HG03045 (cell line): Measurements from ENCODE around the gene ARL13B.
"Not testable (repeated sequence)": the region's sequence is repeated elsewhere in the genome, so short reads cannot be mapped to it uniquely, and the experiment has no call there.

Experiments
- ATAC-seq: cut with Tn5 transposase; IDR thresholded peaks from one replicate; pipeline ENCODE4 v1.9.1; 2021; ENCODE audit warnings: mild to moderate bottlenecking, moderate library complexity; ENCODE audit not compliant: unreplicated experiment

ARL13B gene

DNA sequence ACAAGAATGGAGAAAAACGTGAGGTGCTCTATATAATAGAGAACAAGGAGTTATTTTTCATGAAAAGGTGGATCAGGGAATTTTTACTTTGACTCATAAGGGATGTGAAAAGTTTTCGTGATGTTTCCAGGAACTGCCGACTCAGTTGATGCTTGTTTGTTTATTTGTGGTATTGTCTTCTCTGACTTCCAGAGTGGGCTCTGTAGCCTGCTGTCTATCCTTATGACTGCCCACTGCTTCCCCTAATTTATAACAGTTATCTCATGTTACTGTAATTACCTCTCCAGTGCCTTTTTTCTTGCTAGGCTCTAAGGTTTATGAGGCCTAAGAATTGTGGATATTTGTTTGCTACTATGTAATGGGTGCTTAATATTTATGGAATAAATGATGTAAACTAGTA is 12.3 kb downstream of the ARL13B start:
- ATAC-seq: no peak

DNA sequence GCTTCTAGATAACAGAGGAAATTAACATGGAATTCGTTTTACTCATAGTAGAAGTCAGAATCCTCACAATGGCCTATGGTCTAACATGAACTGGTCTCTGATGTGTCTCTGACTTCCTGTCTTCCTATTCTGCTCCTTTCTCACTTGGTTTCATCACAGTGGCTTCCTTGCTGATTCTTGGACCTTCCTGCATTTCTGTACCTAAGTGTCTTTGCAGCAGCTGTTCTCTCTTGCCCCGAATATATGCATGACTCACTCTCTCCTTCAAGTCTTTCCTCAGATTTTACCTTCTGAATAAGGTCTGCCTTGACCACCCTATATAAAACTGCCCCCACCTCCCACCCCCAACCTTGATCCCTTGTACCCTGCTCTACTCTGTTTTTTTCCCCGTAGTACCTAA is 14.1 kb downstream of the ARL13B start:
- ATAC-seq: no peak

DNA sequence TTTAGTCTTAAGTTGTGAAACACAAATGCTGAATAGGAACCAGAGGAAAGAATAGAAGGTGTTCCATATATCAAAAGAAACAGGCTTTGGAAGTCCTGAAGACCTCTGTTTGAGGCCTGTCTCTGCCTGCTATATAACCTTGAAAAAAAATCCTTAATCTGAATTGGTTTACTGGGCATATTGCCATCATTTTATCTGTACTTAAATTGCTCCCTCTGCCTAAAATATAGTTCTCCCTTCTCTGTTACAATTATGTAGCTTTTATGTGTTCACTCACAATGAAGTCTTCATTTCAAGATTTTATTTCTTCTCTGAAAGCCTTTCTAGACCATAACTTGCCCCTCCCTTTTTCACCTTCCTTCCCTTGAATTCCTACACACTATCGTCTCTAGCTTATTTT is 21.2 kb downstream of the ARL13B start:
- ATAC-seq: no peak

DNA sequence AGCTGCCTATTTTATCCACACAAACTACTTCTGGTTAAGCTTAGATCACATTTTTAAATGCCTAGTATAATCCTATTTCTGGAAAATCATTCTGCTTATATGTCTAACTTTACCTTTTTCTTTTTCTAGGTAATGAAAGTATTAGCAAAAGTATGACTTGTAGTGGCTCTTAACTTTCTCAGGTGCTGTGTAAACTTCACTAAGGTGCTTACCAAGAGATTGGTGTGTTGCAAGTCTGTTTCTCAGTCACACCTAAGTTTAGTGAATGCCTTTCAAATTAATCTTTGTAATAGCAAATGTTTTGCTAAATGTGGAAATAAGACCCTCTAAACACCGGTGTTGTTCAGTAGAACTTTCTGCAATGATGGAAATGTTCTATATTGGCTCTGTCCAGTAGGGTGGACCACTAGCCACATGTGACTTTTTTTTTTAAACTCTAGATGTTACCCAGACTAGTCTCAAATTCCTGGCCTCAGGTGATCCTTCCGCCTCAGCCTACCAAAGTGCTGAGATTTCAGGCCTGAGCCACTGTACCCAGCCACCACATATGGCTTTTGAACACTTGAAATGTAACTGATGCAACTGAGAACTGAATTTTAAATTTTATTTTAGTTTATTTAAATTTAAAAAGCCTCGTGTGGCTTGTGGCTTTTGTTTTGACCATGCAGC is 22.0 kb downstream of the ARL13B start:
- no peak for ATAC-seq

DNA sequence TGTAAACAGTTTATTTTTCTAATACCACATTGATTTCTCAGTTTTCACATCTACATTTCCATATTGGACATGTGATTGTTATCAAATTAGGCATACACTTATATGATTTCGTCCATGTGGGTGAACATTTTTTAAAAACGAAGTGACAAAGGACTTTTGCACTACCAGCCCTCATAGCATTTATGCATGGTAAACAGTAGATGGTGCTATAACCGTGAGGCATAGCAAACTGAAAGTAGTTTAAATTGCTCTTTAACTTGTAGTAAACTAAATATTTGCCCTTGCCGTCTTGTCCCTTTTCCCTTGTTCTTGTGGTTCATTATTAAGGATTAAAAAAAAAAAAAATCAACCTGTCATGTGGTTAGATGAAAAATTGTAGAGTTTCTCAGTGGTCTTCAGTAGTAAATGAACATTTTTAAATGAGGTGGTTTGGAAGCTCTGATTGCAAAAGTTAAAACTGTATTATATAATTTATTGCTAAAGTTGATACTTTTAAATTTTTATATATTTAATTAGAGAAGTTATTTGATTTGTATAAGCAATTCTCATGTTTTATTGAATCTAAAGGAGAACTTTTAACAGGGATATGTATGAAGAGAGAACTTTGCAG is 24.5 kb downstream of the ARL13B start:
- peak; percentile 86 for ATAC-seq

DNA sequence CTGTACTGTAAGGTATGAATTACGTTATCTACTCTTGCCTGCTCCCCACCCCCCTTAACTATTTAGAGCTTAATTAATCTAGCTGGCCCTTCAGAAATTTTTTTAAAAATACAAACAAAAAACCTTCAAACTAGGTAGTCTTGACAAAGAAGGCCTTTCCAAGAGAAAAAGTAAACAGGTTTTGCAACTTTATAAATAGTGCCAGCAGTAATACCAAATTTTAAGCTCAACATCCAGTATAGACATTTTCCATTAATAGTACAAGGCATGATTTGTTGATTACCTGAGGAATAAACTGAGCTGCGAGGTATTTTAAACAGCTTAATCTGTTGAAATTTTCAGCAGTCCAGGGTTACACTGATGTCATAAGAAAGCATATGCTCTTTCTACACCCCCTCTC is 28.3 kb downstream of the ARL13B start:
- no peak for ATAC-seq

DNA sequence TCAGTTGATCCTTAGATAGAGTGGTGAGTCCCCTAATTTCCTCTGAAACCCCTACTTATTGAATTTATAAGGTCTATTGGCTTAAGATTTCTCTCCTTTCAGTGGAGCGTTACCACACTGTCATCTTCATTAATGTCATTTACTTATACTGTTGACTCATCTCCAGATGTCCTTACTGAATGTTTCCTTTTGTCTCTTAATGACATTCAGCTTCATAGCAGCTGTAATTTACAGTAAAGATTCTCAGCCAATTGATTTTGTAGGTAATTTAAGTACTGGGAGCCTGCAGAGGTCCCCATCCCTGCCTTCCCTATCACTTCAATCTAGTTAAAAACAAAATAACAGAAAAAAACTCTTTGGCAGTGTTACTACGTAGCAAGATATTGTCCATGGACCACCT is 29.7 kb downstream of the ARL13B start:
- ATAC-seq: no peak

DNA sequence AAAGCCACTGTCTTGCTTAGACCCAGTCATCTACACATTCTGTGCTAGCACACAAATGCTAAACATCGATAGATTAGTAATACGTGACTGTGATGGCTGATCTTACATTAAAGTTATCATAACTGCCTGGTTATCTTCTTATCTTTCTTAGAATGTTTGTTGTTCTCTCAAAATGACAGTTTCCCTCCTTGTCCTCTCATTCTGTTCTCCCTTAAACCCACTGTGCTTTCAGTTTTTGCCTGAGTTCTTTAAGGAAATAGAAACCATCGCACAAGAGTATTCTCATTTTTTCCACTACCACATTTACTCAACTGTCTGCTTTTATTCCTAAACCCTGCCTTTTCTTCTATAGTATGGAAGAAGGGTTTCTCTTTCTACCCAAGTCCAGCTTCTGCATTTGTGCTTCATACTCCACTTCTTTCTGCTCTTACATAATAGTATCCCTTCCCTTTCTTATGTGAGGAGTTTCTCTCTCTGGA is 31.3 kb downstream of the ARL13B start:
- no peak for ATAC-seq

DNA sequence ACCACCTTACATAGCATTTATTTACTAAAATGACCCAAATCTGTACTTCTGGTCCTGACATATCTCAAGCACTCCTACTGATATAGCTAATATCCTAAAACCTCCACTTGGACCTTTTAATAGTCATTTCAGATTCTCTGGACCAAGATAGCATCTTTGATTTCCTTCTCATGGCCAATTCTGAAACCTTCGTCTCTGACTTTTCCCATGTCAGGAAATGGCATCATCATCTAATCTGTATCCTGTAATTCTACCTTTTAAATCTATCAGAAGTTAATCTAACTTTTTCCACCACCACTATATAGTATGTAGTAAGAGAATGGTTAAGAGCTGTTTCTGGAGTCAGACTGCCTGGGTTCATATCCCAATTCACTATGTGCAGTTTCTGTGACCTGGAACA is 32.2 kb downstream of the ARL13B start:
- no peak for ATAC-seq

DNA sequence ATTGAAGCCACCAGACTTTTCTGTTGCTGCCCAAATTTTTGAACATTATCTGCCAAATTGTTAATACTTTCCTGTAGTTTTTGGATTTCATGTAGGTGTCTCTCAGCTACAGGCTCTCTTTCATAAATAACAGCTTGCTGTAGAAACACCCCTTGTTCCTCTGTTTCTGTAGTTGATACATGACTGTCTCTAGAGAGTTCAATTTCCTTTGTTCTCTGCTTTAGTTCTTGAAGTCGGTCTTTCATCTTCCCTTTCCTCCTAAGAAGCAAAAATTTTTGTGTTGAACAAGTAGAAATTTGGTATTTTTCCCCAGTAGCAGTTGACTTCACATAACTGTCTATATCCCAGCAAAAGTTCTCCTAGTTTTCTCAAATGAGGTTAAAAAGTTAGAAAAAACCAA is 35.1 kb downstream of the ARL13B start:
- ATAC-seq: no peak

DNA sequence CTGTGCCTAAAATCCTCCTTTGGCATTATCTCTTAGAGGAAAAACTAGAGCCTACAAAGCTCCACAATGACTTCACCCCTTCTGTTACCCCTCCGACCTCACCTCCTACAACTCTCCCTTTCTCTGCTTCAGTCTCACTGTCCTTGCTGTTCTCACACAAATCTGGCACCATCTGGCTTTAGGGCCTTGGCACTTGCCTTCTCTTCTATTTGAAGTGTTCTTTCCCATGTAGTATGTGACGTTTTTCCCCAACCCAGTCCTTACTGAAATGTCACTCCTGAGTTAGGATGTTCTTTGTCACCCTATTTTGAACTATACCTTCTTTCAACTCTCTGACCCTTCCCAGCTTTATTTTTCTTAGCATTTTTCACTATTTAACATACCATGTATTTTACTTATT is 39.7 kb downstream of the ARL13B start:
- no peak for ATAC-seq

DNA sequence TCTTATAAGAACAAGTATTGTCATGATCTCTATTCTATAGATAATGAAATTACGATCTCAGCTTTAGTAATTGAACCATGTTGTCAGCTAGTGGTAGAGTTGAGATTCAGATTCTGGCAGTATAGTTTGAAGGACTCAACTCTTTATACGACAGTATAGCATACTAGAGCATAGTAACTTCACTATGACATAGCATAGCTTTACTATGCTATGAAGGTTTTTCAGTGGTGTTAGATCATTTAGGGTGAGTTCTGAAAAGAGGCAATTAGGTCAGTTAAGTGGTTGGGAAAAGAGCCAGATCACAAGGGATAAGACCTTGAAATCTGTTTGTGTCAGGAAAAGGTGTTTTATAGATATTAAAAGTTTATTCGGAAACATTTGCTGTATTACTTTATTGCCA is 40.3 kb downstream of the ARL13B start:
- ATAC-seq: no peak

DNA sequence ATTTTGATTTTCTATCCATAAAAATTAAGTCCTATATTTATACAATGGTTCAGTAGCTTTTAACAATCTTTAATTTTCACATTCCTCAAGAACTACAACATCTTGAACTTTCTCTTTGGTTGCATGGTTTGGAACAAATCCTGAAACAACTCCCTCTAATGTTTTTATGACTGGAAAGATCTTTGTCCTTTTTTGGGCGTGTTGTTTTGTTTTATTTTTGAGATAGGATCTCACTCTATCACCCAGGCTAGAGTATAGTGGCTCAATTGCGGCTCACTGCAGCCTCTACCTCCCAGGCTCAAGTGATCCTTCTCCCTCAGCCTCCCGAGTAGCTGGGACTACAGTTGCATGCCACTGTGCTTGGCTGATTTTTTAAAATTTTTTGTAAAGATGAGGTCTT is 44.4 kb downstream of the ARL13B start:
- ATAC-seq: no peak

DNA sequence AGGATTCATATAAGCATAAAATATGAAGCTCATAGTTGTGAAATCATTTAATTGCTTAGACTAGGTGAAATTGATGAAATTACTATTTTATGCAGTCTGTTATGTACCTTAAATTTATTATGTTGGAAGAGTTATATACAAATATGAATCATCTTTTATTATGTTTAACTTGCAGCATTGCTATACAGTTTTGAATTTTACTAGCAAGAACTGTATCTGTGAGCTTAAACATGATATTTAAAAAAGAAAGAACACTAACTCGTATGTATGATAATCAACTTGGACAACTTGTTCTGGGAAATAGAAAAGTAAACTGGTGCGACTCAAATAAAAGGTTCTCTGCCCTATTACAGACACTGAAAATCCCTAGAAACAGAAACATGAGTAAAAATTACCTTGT is 46.7 kb downstream of the ARL13B start:
- no peak for ATAC-seq

DNA sequence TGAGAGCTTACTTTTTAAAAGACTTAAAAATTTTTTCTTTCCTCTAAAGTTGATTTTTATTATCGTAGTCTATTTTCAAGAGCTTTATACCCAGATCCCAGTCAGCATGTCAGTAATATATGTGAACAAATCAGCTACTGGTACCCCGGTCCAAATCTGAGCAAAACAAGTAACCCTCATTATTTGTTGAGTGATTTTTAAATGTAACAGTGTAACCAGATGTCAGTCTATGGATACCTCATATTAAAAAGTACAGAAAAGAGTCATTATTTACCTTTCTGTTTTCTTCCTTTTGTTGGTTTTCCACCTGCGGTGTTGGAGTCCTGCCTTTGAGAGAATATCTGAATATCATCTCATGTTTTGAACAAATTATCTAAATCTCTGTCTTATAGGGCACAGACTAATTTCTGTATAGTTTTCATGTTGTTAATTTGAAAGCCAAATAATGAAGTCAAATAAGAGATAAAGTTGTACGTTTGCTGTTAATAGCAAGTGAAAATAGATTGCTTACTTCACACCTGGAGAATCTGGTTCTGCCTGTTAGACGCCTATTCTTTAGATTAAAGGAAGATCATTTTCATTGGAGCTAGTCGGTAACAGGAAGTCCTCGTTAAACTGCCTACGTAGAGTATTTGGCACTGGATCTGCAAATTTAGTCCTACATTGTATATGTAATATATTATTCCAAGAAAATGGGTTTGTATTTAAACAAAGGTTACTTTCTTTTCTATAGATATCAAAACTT is 48.3 kb downstream of the ARL13B start, which contains the start of gene STX19:
STX19 (minus strand) TSS at position 505 of the 745 bp plus-strand sequence. CDS start 13,328 bp downstream, outside the sequence.
- ATAC-seq: no peak

DNA sequence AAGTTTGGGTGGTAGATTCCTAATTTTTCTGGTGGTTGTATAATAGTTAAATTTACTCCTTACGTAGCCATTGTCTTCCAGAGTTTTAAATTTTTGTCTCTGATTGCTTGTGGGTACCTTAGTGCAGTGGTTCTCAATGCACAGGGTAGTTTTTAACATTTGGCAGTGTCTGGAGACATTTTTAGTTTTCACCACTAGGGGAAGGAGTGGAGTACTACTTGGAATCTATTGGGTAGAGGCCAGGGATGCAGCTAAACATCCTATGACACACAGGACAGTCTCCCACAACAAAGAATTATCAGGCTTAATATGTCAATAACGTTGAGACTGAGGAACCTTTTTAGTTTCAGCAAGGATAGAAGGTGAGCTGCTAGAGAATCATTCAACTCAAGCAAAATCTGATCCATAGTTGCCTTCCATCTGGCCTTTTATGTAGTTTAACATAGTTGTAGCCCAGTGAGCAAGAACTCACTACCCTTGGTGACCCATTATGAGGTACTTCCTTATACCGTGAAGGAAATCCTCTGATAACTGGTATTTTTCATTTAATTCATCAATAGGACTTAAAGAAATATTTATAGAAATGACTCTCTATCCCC is 57.1 kb downstream of the ARL13B start:
- ATAC-seq: no peak

DNA sequence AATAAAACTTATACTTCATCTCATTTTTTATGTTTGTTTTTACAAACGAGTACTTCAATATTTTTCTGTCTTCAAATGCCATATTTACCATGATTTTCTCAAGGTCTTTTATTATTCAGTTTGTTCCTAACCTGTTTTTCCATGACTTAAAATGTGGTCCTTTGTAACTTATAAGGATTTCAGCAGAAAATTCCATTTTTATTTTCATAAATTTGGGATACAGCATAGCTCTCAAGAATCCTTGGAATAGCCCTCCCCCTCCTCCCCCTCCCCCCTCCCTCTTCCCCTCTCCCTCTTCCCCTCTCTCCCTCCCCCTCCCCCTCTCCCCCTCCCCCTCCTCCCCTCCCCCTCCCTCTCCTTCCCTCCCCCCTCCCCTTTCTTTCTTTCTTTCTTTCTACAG is 63.3 kb downstream of the ARL13B start:
- ATAC-seq: no peak

DNA sequence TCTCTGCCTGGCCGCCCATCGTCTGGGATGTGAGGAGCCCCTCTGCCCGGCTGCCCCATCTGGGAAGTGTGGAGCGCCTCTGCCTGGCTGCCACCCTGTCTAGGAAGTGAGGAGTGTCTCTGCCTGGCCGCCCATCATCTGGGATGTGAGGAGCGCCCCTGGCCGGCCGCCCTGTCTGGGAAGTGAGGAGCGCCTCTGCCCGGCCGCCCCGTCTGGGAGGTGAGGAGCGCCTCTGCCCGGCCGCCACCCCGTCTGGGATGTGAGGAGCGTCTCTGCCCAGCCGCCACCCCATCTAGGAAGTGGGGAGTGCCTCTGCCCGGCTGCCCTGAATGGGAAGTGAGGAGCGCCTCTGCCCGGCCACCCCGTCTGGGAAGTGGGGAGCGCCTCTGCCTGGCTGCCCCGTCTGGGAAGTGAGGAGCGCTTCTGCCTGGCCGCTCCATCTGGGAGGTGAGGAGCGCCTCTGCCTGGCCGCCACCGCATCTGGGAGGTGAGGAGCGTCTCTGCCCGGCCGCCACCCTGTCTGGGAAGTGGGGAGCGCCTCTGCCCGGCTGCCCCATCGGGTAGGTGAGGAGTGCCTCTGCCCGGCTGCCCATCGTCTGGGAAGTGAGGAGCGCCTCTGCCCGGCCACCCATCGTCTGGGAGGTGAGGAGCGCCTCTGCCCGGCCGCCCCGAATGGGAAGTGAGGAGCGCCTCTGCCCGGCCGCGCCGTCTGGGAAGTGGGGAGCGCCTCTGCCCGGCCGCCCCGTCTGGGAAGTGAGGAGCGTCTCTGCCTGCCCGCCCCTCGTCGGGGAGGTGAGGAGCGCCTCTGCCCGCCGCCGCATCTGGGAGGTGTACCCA is 64.4 kb downstream of the ARL13B start:
- ATAC-seq: not testable (repeated sequence)

DNA sequence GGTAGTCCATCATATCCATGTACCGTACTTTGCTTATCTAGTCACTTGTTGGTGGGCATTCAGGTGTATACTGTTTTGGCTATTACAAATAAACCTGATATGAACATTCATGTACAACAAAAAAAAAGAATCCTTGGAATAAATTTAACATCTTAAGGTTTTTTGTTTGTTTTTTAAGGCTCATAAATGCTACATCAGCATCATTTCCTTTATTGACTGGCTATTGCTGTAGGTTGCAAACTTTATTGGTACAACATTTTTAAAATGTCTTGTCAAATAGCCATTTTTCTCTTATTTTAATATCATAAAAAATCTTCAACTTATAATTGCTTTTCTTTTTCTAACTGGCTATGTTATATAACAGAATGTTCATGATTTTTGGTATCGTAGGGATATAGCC is 66.6 kb downstream of the ARL13B start:
- no peak for ATAC-seq

DNA sequence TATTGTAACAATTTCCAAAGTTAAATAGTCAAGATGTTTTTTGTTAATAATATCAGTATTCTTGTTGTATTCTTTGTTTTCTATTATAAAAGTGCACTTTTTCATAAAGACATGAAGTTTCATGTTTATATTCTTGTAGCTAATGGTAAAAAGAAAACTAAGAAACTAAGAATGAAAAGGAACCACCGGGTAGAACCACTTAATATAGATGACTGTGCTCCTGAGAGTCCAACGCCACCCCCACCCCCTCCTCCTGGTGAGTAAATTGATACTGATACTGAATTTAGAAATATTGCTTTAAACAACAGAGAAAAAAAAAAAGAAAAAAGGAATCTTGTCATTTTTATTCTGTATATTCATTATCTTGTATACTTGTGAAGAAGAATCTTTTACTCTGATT is 69.3 kb downstream of the ARL13B start:
- no peak for ATAC-seq

DNA sequence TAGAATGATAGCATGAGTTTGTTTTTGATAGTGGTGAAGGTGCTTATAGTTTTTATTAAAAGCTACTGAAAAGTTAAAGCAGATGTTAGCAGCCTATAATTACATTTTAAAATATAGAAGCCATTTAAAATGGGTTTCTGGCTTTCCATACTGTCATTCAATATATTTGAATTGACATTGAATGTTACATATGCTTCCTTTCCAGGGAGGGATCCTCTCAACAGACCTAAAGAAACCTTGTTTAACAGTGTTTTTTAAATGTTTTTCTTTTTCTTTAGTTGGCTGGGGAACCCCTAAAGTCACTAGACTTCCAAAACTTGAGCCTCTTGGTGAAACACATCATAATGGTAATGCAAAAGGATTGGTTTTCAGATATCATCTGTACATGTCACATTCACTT is 70.6 kb downstream of the ARL13B start:
- ATAC-seq: no peak
